PFSK-1 (cell line): ENCODE results near the gene ZNF319.

Experiments
- FOXP2 ChIP-seq: optimal IDR thresholded peaks from 2 replicates; pipeline ENCODE3; 2011; ENCODE audit warnings: borderline replicate concordance, control low read depth, inconsistent platforms; ENCODE audit not compliant: insufficient read depth; ENCODE audit errors: extremely low read length, extremely low read depth
- POLR2AphosphoS5 ChIP-seq: IDR thresholded peaks from 2 replicates; pipeline ENCODE4 v1.6.1; 2012; ENCODE audit warnings: low read depth, mild to moderate bottlenecking, control low read depth, low read length, moderate library complexity
- REST ChIP-seq, 2 experiments: IDR thresholded peaks; 2 replicates each; pipeline versions ENCODE4 v1.6.1 to v1.8.0; 2011 to 2012; ENCODE audit warnings: low read depth in 2 of 2, low read length in 2 of 2, control low read depth in 1 of 2, inconsistent platforms in 1 of 2, mild to moderate bottlenecking in 1 of 2, moderate library complexity in 1 of 2; ENCODE audit not compliant: insufficient read depth in 1 of 2
- SIN3A ChIP-seq: IDR thresholded peaks from 2 replicates; pipeline ENCODE4 v1.6.1; 2012; ENCODE audit warnings: mild to moderate bottlenecking, low read length, moderate library complexity, borderline replicate concordance; ENCODE audit not compliant: insufficient read depth
- TAF1 ChIP-seq: IDR thresholded peaks from 2 replicates; pipeline ENCODE4 v1.6.1; 2012; ENCODE audit warnings: low read length, control low read depth, borderline replicate concordance; ENCODE audit not compliant: insufficient read depth

GRCh38 chr16:57969451-57970123, 30.9 kb downstream of the ZNF319 start:
- TF ChIP-seq REST (IDR thresholded peaks at IDR 0.05; ENCODE audit: insufficient read depth in 1 of 2, low read depth in 2 of 2, low read length in 2 of 2) = no peak
- no peak for TF ChIP-seq SIN3A
- no peak for TF ChIP-seq POLR2AphosphoS5
- TF ChIP-seq TAF1 = no peak
- TF ChIP-seq FOXP2 = no peak
